Measurements from ENCODE around the gene MARK2.

DNA sequence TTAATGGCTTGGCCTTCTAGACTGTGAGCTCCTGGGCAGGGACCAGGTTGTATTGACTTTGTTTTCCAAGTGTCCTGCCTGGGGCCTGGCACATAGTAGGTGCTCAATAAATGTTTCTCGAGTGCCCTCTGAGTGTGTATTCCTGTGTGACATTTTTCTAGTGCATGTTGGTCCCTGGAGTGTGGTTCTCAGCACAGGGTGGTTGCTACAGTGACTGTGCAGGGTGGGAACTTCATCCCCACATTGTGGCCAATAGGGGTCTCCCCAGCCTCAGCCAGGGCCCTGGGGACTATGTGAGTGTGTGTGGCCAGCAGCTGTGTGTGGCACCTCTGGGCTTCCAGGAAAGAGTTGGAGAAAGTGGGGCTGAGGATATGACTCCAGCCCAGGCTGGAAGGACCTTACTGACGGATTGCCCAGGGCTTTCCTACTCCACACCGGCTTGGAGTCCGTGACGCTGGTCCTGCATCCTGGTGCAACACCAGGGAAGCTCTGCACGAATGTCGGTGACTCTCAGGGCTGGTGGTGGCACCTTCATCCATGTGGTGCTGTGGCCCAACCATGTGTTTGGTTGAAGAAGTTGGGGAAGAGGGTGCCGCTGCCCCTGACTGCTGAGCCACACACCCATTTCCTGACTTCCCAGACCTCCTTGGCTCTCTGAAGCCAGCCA, 9.0 kb upstream of the MARK2 start:
- TF ChIP-seq EZH2phosphoT487 (IDR thresholded peaks at IDR 0.05; ENCODE audit: insufficient read depth, low read depth) (no peak), EZH2 (IDR thresholded peaks at IDR 0.05; ENCODE audit: insufficient read depth, poor library complexity, severe bottlenecking) (no peak)
